HG02623 (cell line): ENCODE measurements around the gene PXMP4.
A peak's percentile ranks its signal among the peaks of the same experiment; 100 is the strongest.

Source experiments
- ATAC-seq: cut with Tn5 transposase; IDR thresholded peaks from one replicate; pipeline ENCODE4 v1.9.1; 2021; ENCODE audit warnings: moderate library complexity; ENCODE audit not compliant: unreplicated experiment

PXMP4 gene

DNA sequence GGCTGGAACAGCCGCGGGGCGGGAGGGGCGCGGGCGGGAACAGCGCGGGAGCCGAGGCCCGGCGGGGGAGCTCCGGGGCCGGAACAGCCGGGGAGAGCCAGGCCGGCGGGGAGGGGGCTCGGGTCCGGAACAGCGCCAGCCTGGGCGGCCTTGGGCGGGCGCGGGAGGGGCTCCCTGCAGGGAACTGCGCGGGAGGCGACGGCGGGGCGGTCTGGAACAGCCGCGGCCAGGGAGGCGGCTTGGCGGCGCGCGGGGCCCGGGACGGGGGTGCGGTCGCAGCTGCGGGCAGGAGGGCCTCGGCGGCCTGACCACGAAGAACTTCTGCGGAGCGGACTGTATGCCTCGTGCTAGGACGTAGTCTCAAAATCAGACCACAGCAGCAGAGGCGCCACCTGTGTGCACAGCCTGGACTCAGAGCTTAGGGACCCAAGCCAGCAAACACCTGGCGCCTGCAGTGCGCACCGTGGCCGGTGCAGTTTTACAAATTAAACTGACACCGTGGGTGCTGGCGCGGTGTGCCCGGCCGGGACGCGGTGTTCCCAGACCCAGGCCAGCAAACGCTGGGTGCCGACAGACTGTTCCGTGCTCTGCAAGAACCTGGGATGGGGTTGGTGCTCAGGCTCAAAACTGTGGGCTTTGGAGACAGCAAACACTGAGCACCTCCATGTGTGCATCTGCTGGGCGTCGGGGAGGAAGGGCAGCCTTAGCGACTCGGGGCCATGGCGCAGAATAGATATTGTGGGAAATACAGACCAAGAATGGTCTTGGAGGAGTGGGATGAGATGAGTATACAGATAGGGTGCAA lies 12.3 kb upstream of the PXMP4 start:
- peak; percentile 44 for ATAC-seq

DNA sequence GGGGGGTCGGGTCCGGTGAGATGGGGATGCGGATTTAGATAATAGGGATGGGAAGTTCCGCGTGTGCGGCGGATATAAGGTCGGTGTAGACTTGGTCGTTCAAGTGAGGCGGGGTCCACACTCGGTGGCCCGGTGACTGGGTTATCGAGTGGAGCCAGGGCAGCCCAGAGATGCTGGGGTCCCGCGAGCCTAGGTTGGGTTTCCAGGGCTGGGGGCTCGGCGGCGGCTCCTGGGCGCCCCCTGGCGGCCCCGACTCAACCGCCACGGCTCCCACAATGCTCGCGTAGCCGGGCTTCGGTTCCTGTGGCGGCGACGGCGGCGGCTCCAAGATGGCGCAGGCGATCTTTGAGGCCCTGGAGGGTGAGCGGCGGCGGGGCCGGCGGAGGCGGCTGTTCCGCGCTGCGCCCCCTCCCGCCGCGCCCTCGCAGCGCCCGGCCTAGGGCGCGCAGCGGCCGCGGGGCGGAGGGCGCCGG lies 11.6 kb upstream of the PXMP4 start, which contains the start of gene ZNF341:
Gene ZNF341, plus strand, starts transcription at position 304 of the 473 bp plus-strand sequence. Its CDS starts 26 bp downstream, at position 330.
- ATAC-seq = peak; percentile 74

DNA sequence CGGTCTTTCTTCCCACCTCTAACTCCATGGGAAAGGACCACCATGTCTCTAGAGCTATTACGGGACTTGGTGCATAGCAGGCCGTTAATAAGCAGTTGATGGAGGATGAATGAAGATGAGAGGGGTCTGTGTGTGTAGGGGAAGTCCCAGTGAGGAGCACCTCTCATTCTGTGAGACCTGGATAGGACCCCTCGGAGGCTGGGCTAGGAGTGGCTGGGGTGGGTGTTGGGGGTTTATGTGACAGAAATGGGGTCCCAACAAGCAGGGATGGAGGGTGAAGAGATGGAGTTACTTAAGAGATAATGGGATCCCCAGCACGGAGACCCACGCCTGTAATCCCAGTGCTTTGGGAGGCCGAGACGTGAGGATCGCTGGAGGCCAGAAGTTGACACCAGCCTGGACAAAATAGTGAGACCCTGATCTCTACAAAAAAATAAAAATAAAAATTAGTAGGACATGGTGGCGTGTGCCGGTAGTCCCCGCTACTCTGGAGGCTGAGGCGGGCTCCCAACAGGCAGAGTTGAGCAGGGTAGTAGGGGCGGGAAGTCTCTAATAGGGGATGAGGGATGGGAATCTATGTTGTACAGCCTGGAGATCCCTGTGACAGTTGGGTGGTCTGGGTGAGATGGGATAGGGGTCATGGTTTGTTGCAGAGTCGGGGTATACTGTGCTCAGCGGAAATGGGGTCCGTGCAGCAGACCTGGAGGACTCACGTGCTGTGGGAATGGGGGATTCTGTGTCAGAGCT lies 11.0 kb upstream of the PXMP4 start:
- no peak for ATAC-seq

DNA sequence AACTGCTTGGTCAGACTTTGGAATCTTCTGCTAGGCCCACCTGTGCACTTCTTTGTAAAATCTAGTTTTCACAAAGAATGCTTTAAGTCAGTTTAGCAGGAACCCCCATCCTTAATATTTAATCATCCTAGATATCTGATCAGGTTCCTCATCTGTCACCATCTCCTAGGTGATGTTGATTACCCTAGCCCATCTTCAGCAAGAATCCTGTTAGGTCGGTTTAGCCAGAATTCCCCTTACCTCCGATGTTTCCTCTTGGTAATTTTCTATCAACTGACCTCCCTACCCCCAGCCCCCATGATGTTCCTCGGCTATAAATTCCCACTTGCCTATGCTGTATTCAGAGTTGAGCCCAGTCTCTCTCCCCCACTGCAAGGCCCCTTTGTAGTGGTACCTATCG lies 9.0 kb upstream of the PXMP4 start:
- no peak for ATAC-seq

DNA sequence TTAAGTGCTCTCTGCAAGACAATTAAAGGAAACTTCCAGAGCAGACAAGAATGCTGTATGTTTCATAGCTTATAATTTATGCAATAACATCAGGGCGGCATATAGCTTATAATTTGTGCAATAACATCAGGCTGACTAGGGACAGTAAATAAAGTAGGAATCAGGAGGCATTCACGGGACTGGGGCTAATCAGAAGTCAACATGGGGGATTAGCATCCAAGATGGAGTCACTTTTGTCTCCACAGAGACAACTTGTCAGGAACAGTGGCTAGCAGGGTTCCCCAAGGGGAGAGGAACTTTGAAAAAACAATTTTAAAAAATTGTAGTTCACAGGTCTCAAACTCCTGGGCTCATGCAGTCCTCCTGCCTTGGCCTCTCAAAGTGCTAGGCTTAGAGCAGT lies 8.4 kb upstream of the PXMP4 start:
- no peak for ATAC-seq

DNA sequence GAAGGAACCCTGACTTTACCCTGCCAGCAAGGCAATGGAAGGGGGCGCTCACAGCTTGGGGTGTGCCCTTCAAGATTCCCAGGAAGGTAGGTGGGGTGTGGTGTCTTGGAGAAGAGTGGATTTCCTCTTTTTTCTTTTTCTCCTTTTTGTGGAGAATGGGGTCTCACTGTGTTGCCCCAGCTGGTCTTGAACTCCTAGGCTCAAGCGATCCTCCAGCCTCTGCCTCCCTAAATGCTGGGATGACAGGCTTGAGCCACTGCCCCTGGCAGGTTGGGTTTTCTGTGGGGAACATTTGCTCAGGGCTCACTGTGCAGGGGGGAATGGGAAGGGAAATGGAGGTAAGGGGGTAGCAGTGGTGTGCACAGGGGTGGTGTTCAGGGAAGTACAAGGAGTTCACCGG lies 7.7 kb upstream of the PXMP4 start:
- no peak for ATAC-seq

DNA sequence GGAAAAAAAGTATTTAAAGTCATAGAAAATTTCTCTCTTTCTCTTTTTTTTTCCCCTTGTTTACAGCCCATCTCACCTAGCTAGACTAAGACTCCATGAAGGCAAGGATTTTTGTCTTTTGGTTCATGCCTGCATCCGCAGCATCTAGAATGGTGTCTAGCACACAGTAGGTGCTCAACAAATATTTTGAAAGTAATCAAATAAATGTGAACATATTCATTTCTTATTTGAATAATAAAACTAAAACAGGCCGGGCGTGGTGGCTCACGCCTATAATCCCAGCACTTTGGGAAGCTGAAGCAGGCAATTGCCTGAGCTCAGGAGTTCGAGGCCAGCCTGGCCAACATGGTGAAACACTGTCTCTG lies 7.0 kb upstream of the PXMP4 start:
- no peak for ATAC-seq

DNA sequence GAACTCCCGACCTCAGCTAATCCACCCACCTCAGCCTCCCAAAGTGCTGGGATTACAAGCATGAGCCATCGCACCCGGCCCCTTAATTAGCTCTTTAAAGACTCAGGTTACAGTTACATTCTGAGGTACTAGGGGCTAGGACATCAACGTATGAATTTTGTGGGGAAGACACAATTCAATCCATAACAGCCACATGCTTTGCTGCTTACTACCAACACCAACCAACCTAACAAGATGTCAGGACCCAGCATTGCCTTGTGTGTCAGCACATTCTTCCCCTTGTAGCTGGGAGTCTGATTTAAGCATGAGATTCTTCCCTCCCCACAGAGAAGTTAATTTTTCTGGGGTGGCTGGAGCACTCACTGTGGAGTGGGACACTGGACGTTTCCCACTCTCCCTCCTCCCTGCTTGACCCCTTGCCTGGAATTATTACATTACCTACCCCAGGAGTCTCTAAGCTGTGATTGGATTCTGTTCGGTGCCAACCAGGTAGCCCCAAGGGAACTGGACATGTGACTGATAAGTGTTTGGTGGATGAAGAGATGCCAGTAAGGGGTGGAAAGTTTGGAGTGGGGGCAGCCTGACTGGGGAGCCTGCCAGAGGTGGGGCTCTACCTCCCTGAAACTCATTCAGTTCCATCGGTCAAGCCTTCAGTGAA lies 5.6 kb upstream of the PXMP4 start:
- no peak for ATAC-seq

DNA sequence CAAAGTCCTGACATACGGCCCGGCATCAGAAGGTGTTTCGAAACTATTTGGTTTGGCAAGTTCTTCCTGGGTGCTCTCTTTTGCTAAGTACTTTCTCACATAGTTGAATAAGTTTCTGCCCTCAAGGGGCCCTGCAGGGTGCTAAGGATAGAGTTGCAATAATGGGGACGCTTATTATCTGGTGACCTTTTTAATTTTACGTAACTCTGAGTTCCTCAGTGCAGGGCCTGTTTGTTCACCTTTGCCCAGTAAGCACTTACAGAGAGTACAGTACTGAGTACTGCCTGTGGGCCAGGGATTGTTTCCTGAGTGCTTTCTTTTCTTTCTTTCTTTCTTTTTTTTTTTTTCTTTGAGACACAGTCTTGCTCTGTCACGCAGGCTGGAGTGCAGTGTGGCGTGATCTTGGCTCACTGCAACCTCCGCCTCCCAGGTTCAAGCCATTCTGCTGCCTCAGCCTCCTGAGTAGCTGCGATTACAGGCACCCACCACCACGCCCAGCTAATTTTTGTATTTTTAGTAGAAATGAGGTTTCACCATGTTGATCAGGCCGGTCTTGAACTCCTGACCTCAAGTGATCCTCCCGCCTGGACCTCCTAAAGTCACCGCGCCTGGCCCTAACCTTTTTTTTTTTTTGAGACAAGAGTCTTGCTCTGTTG lies 4.5 kb upstream of the PXMP4 start:
- no peak for ATAC-seq

DNA sequence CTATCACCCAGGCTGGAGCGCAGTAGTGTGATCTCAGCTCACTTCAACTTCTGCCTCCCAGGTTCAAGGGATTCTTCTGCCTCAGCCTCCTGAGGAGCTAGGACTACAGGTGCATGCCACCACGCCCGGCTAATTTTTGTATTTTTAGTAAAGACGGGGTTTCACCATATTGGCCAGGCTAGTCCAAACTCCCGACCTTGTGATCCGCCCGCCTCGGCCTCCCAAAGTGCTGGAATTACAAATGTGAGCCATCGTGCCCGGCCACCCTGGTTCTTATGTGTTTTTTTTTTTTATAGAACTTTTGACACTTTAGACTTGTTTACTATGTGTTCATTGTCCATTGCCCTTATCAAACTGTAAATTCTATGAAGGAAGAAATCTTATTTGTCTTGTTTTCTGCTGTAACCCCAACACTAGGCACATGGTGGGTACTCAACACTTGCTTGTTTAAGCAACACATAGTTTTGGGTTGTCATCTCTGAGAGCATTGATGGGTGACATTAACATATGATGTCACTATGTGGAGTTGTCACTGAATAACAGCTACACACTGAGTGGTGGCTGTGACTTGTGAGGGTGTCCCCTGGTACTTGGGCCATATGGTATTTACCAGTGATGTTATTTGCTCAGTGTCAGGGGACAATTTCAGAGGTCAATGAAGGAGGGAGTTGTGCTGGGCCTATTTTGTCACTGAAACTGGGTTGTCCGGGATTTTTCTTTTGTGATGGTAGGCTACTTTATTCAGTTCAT lies 1.5 kb upstream of the PXMP4 start:
- ATAC-seq = no peak

DNA sequence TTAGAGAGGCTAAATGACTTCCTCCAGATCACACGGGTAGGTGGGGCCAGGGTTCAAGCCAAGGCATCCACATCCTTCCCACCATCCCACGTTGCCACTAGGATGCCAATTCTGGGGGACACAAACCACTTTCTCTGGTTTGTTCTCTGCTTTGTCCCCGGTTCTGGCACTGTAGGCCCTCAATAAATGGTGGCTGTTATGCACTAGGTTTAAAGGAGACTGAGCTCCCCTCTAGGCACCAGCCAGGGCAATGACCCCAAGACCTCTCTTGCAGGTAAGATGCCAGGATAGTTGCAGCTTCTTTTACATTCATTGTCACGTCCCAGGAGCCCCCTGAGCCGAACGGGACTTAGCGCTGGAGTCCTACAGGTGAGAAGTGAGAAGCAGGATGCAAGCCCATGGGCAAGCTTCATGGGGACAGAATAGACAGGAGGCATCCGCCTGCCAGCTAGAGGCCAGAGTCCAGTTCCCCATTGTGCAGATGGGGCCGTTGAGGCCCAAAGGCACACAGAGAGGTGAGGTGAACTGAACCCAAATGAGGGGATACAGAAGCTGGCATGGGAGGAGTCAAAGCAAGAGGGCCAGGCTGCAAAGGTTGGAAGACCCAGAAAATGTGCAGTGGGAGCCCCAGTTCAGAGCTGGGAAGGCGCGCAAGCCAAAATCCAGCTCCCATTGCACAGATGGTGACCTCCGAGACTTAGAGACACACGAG lies 677 bp downstream of the PXMP4 start:
- no peak for ATAC-seq

DNA sequence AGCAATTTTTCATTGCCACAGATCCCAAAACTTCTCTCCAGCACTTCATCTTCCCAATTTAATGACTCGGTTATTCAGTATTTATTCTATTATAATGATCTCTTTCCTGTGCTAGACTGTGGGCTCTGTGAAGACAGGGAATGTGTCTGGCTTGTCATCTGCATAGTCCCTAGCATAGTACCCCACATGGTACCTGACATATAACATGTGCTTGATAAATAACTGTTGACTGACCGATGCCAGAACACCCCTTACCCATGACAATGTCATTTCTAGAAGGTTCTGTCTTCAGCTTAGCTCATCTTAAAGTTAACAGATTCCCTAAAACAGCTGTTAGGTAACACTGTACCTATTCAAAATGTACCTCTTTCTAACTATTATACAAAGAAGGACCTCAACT lies 3.6 kb downstream of the PXMP4 start:
- no peak for ATAC-seq

DNA sequence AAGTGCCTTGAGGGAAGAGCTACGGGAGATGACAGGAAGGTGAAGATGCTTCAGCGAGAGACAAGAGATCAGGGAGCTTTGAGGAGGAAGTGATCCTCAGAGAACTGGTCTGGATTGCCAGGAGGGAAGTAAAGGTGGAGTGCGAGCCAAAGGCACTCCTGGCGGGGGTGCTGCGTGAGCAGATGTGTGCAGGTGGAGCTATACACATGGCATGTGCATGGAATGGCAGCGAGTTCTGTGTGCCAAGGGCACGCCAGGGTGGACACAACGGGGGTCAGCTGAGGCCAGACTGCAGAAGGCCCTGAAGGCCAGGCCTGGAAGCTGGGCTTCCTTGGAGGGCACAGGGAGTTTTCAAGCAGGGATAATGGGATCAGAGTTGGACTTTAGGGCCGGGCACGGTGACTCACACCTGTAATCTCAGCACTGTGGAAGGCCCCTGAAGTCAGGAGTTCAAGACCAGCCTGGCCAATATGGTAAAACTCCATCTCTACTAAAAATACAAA lies 6.2 kb downstream of the PXMP4 start:
- no peak for ATAC-seq

DNA sequence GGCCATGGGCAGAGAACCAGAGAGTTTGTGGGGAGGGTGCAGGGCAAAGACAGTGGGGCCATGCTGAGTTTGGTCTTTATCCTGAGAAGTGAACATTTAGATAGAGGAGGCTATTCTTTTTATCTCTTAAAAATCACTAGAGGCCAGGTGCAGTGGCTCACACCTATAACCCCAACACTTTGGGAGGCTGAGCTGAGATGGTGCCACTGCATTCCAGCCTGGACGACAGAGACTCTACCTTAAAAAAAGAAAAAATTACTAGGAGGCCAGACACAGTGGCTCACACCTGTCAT lies 8.7 kb downstream of the PXMP4 start:
- ATAC-seq = no peak

DNA sequence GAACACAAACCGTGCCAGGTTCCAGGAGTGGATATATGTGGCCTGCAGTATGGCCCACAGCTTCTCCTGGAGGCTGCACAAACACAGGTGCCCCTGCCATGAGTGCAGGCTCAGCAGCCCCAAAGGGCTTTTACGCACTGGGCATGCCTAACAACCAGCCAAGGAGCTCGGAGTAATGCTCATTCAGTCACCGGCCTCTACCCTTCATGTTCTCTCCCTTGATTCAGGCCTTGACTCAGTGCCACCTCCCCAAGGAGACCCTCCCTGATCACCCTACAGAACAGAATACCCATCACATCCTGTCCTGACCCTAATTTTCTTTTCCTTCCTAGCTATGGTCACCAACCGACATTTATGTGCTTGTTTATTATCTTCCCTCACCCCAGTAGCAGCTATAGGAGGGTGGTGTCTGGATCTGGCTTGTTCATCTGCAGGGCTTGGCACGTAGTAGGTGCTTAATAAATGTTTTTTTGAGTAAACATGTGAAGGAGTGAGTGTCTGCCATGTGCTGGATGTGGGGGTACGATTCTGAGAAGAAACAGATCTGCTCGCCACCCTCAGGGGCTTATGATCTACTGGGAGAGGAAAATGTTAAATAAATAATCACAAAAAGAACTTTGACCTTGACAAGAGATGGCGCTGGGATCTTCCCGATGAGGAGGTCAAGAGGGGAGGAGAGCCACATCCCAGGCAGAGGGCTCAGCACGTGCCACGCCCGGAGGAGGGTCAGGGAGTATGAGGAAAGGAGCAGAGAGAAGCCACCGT lies 9.2 kb downstream of the PXMP4 start:
- ATAC-seq = no peak

DNA sequence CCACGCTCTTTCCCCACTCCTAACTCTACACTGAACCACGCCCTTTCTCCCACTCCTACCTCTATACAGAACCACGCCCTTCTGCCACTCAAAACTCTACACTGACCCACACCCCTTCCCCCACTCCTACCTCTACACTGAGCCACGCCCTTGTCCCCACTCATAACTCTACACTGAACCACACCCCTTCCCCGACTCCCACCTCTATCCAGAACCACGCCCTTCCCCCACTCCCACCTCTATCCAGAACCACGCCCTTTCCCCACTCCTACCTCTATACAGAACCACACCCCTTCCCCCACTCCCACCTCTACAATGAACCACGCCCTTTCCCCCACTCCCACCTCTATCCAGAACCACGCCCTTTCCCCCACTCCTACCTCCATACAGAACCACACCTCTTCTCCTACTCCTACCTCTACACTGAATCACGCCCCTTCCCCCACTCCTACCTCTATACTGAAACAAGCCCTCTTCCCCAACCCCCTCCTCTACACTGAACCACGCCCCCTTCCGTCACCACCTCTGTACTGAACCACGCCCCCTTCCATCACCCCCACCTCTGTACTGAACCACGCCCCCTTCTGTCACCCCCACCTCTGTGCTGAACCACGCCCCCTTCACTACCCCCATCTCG lies 10.1 kb downstream of the PXMP4 start:
- ATAC-seq = no peak

DNA sequence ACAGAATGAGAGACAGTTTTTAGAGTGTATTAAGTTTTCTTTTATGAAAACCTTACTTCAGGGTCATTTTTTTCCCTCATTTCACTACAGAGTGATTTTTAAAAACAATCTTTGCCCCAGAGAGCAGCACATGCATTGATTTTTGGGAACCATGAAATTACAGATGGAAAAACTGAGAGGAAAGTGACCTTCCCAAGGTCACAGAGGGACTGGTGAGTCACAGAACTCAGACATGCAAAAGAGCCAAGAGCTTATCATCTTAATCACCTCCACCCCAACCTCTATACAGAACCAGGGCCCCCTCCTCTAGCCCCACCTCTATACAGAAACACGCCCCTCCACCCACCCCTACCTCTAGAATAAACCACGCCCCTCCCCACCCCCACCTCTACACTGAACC lies 10.7 kb downstream of the PXMP4 start:
- ATAC-seq = no peak

DNA sequence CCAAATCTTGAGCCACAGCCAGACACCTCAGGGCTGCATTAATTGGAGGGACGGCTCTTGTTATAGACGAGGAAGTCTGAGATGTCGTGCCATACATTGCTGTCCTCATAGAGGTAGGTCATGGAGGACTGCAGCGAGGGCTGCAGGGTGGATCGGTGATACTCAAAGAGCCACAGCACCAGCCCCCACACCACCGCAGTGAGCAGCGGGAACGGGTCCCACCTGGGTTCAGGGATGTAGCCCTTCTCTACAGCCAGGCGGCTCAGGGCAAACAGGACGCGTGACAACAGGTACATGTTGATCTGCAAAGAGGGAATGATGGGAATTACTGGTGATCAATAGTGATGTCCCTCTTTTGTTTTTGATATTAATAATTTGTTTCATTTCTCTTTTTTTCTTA lies 12.4 kb downstream of the PXMP4 start:
- no peak for ATAC-seq
